OCI-LY1 (cell line): Measurements from ENCODE around the gene DNAAF1.
A peak's percentile ranks its signal among the peaks of the same experiment; 100 is the strongest.

ENCODE experiments used
- H2AFZ ChIP-seq: fragments of 200-600 bp; sonication (generic), shearing (Covaris generic); 2 replicates; pipeline ENCODE4 v1.6.0; 2014; ENCODE audit warnings: antibody characterized with exemption, mild to moderate bottlenecking, low read length
- H3F3A ChIP-seq: fragments of 200-600 bp; sonication (generic), shearing (Covaris generic); 2 replicates; pipeline ENCODE4 v1.6.0; 2014; ENCODE audit warnings: mild to moderate bottlenecking, antibody characterized with exemption, low read length, moderate library complexity; ENCODE audit not compliant: insufficient read depth
- H3K27ac ChIP-seq: fragments of 200-600 bp; sonication (generic); 2 replicates; pipeline ENCODE4 v1.5.1; 2014; ENCODE audit warnings: low read length, mixed run types, mild to moderate bottlenecking, low read depth; ENCODE audit not compliant: poor library complexity, severe bottlenecking
- H3K27me3 ChIP-seq: fragments of 200-600 bp; sonication (generic); 2 replicates; pipeline ENCODE4 v1.6.0; 2014; ENCODE audit warnings: antibody characterized with exemption, mild to moderate bottlenecking, low read length, moderate library complexity; ENCODE audit not compliant: insufficient read depth
- H3K36me3 ChIP-seq: fragments of 200-600 bp; sonication (generic); 2 replicates; pipeline ENCODE4 v1.6.1; 2014; ENCODE audit warnings: mild to moderate bottlenecking, antibody characterized with exemption, low read length, moderate library complexity, mixed read lengths; ENCODE audit not compliant: insufficient read depth
- H3K4me1 ChIP-seq: fragments of 200-600 bp; sonication (generic); 2 replicates; pipeline ENCODE4 v1.5.1; 2014; ENCODE audit warnings: mild to moderate bottlenecking, low read length, moderate library complexity; ENCODE audit not compliant: insufficient read depth, severe bottlenecking
- H3K4me2 ChIP-seq: fragments of 200-600 bp; sonication (generic), shearing (Covaris generic); 2 replicates; pipeline ENCODE4 v1.6.1; 2014; ENCODE audit warnings: low read length
- H3K4me3 ChIP-seq: fragments of 200-600 bp; sonication (generic); 2 replicates; pipeline ENCODE4 v1.5.1; 2014; ENCODE audit warnings: low read length, low read depth, mild to moderate bottlenecking, mixed read lengths; ENCODE audit not compliant: poor library complexity, severe bottlenecking
- H3K79me2 ChIP-seq: fragments of 200-600 bp; shearing (Covaris generic); 2 replicates; pipeline ENCODE4 v1.6.1; 2016; ENCODE audit warnings: mixed run types, low read length, mixed read lengths; ENCODE audit not compliant: insufficient read depth
- H3K9ac ChIP-seq: fragments of 200-600 bp; sonication (generic), shearing (Covaris generic); 2 replicates; pipeline ENCODE4 v1.6.1; 2014; ENCODE audit warnings: mild to moderate bottlenecking, low read length, mixed read lengths
- H3K9me2 ChIP-seq: fragments of 200-600 bp; sonication (generic), shearing (Covaris generic); 2 replicates; pipeline ENCODE4 v1.6.1; 2014; ENCODE audit warnings: low read depth, mild to moderate bottlenecking, low read length, mixed read lengths
- H3K9me3 ChIP-seq: fragments of 200-600 bp; shearing (Covaris generic); 2 replicates; pipeline ENCODE4 v1.6.1; 2014; ENCODE audit warnings: low read length, mixed read lengths
- H4K20me1 ChIP-seq: fragments of 200-600 bp; sonication (generic), shearing (Covaris generic); 2 replicates; pipeline ENCODE4 v1.6.0; 2016; ENCODE audit warnings: mild to moderate bottlenecking, low read length; ENCODE audit not compliant: insufficient read depth
- CTCF ChIP-seq: fragments of 200-600 bp; sonication (generic), shearing (Covaris generic); IDR thresholded peaks from 2 replicates; pipeline ENCODE4 v1.5.1; 2017; ENCODE audit warnings: mild to moderate bottlenecking, antibody characterized with exemption, low read length, moderate library complexity, mixed read lengths
- EZH2 ChIP-seq: fragments of 200-600 bp; sonication (generic), shearing (Covaris generic); IDR thresholded peaks from 2 replicates; pipeline ENCODE4 v1.8.0; 2017; ENCODE audit warnings: borderline replicate concordance, mixed run types, mild to moderate bottlenecking, antibody characterized with exemption, low read length, moderate library complexity, mixed read lengths

DNAAF1 gene

DNA sequence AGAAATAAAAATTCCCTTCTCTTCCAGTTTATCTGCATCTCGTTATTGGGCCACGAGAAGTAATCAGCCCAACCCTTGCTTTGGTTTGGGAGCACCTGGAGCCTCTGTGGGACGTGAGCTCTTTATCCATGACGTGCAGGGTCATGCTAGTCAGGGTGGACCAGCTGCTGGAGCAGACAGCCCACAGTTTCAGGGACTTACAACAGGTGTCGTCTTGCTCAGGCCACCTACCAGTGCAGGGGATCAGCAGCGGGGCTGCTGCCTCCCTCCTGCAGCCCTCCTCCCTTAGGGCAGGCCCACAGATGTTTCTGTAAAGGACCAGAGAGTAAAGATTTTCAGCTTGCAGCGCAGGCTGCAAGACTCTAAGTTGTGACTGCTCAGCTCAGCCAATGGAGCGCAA, 62.8 kb downstream of the DNAAF1 start:
- Histone ChIP-seq H3K9me2 (no peaks in the 10 kb centered on the region), H3K27me3 (peaks cover 2% of the 10 kb centered on the region; the same call in 1 of the 2 replicates), H3F3A (no peaks in the 10 kb centered on the region), H3K4me3 (no peak overlapping the region), H3K36me3 (no peaks in the 10 kb centered on the region; the same call in 1 of the 2 replicates), H3K79me2 (no peaks in the 10 kb centered on the region), H3K27ac (no peak overlapping the region), H3K9me3 (no peaks in the 10 kb centered on the region), H3K4me2 (no peak overlapping the region), H3K4me1 (no peaks in the 10 kb centered on the region), H3K9ac (no peak overlapping the region), H2AFZ (no peak overlapping the region), H4K20me1 (no peaks in the 10 kb centered on the region)
- TF ChIP-seq CTCF, result no peak
- TF ChIP-seq EZH2, result no peak

DNA sequence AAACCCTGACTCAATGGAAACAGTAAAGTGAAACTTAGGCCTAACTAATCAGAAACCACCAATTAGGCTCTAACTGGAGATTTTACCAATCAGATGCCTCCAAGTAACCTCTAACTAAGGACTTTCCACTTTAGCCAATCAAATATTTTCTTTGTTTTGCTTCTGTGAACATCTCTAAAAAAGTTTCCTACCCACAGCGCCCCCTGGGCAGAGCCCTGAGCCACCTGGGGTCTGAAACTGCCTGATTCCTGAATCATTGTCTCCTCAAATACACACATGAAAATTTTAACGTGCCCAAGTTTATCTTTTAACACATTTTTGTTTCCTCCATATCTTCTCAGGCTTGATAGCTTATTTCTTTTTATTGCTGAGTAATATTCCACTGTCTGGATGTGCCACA, 64.9 kb downstream of the DNAAF1 start:
- no peaks in the 10 kb centered on the region for H3K9me3 ChIP-seq

GRCh38 chr16:84212154-84212553, 67.0 kb downstream of the DNAAF1 start:
- Histone ChIP-seq H3K9me3 (no peaks in the 10 kb centered on the region), H3K4me3 (no peak overlapping the region), H3K27ac (no peak overlapping the region), H3K27me3 (peaks cover 11% of the 10 kb centered on the region; the same call in 1 of the 2 replicates), H3K4me2 (no peak overlapping the region), H3F3A (no peaks in the 10 kb centered on the region), H2AFZ (no peak overlapping the region), H3K79me2 (no peaks in the 10 kb centered on the region), H4K20me1 (no peaks in the 10 kb centered on the region), H3K9me2 (no peaks in the 10 kb centered on the region), H3K36me3 (no peaks in the 10 kb centered on the region), H3K9ac (no peak overlapping the region), H3K4me1 (no peaks in the 10 kb centered on the region)
- no peak for TF ChIP-seq CTCF
- no peak for TF ChIP-seq EZH2

More for the DNA sequence above, 64.9 kb downstream of the DNAAF1 start:
- Histone ChIP-seq H2AFZ (no peak overlapping the region), H3K36me3 (no peaks in the 10 kb centered on the region), H3K79me2 (no peaks in the 10 kb centered on the region), H3K27me3 (peaks cover 10% of the 10 kb centered on the region; the same call in 1 of the 2 replicates), H4K20me1 (no peaks in the 10 kb centered on the region), H3K9me2 (no peaks in the 10 kb centered on the region), H3K27ac (no peak overlapping the region), H3K4me1 (no peaks in the 10 kb centered on the region), H3F3A (no peaks in the 10 kb centered on the region), H3K4me2 (no peak overlapping the region), H3K4me3 (no peak overlapping the region), H3K9ac (no peak overlapping the region)
- TF ChIP-seq CTCF, result peak; percentile 37
- no peak for TF ChIP-seq EZH2
